Mucosa of rectum (tissue), 2 donors: ENCODE results near the gene SFMBT1.

Source experiments
- H3K27ac ChIP-seq, 2 donors: one replicate each; pipeline ENCODE4 v1.7.0; 2013; ENCODE audit warnings: inconsistent platforms in 2 of 2, low read depth in 2 of 2, low read length in 2 of 2
- H3K27me3 ChIP-seq, 2 donors: one replicate each; pipeline ENCODE4 v1.7.0; 2013; ENCODE audit warnings: low read length in 2 of 2; ENCODE audit not compliant: control insufficient read depth in 2 of 2, insufficient read depth in 2 of 2
- H3K36me3 ChIP-seq, 2 donors: one replicate each; pipeline ENCODE4 v1.7.0; 2013; ENCODE audit warnings: low read length in 2 of 2; ENCODE audit not compliant: control insufficient read depth in 2 of 2, insufficient read depth in 2 of 2
- H3K4me1 ChIP-seq, 2 donors: one replicate each; pipeline ENCODE4 v1.7.0; 2013; ENCODE audit warnings: low read length in 2 of 2, mild to moderate bottlenecking in 1 of 2; ENCODE audit not compliant: control insufficient read depth in 2 of 2, insufficient read depth in 2 of 2
- H3K4me3 ChIP-seq, 2 donors: one replicate each; pipeline ENCODE4 v1.7.0; 2013; ENCODE audit warnings: low read length in 2 of 2
- H3K9ac ChIP-seq, 2 donors: one replicate each; pipeline ENCODE4 v1.7.0; 2013; ENCODE audit warnings: low read length in 2 of 2, low read depth in 1 of 2, mild to moderate bottlenecking in 1 of 2
- H3K9me3 ChIP-seq, 2 donors: one replicate each; pipeline ENCODE4 v1.7.0; 2013; ENCODE audit warnings: low read length in 2 of 2; ENCODE audit not compliant: control insufficient read depth in 2 of 2
- donor health status: healthy.
- donor health status: Normal muscosa, but diverticular disease.

Gene SFMBT1

DNA sequence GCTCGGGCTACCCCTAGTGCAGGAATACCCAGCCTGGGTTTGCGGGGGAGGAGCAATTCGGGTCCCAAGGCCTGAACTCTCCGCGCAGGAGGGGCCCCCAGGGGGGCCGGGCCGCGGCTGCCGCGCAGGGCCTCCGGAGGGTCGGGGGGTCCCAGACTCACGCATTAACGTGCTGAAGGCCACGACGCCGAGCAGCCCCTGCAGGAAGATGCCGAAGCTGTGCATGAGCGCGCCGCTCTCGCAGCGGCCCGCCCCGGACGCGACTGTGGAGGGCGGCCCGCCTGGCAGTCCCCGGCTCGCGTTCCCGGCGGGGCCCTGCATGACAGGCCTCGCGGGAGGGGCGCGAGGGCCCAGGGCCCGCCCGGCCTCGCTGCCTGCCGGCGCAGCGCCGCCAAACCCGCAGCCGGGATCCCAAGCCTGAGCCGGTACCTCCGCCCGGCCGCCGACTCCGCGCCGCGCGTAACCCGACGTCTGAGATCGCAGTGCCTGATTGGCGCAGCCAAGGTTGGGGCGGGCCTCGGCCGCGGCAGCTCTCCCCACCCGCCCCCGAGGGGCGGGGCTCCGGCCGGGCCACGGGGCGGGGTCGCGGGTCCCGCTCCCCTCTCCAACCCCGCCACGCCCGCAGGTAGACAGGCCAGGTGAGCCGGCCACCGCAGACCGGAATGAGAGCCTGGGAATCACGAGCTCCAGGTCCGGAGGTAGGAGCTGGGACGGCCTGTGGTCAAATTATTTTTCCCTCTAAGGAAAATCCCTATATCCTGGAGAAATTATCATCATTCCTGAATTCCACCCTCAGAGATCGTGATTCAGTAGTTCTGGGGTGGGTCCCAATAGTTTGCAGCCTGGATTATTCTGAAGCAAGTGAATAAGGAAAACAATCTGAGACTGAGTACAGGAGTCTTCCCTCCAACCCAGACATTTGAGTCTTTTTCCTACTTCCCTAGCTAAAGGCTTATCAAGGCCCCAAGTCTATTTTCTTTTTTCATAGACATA is 148.4 kb downstream of the SFMBT1 start, which contains the start of gene STIMATE:
Gene STIMATE, minus strand, starts transcription at position 419 of the 993 bp plus-strand sequence. Its CDS starts 98 bp downstream, at position 321.
- H3K27me3 ChIP-seq, result no peaks in the 10 kb centered on the region
- H3K4me1 ChIP-seq, result peaks cover 9 to 15% of the 10 kb centered on the region in 2 donors
- peak within 1 kb of the TSS; percentile 26 to 59 for H3K27ac ChIP-seq
- peak within 1 kb of the TSS; percentile 76 to 89 for H3K4me3 ChIP-seq
- H3K36me3 ChIP-seq, result peaks cover 3% of the 10 kb centered on the region in 2 donors
- H3K9me3 ChIP-seq, result no peaks in the 10 kb centered on the region
- H3K9ac ChIP-seq, result peak within 1 kb of the TSS; percentile 50 to 66

DNA sequence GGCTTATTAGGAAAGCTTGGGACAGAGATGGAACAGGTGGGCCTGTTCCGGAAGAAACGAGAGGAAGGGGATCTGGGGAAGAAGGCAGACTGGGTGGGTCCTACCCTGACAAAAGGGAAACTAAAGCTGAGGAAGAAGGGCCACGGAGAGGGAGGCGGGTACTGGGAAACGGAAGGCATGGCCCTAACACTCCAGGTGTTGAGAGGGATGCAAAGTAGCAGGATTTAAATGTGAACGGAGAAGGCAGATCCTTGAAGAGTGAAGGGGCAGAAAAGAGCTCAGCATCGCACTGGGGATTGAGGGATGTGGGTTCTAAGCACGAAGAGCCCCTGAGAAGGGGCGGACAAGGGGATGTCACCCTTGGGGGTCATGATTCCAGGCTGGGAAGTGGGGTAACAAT is 149.3 kb downstream of the SFMBT1 start:
- Histone ChIP-seq H3K9ac (peak overlapping the region; percentile 50 to 66), H3K4me1 (peaks cover 9 to 15% of the 10 kb centered on the region in 2 donors), H3K9me3 (no peaks in the 10 kb centered on the region), H3K27me3 (no peaks in the 10 kb centered on the region), H3K36me3 (peaks cover 0 to 2% of the 10 kb centered on the region in 2 donors), H3K27ac (no peak overlapping the region), H3K4me3 (peak overlapping the region; percentile 76 to 89)

DNA sequence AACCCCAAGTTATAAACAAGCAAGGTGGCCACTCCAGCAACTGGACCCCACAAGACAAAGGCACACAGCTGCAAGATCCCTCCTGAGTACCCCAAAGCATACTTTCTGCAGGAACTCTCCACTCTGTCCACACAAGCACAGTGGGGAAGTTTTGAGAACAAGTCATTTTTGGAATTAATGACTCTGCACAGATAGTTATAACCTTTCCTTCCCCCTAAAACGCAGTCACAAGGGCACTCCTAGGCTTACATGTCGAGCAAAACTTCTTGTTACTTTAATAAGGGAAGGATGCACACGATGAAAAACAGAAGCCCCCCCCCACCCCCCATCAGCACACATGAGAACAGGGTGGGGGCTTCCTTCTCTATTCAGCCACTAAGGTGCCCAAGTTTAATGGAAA is 149.7 kb downstream of the SFMBT1 start:
- Histone ChIP-seq H3K36me3 (no peaks in the 10 kb centered on the region), H3K4me3 (peak overlapping the region in 1 of 2 donors; percentile 89), H3K4me1 (peaks cover 9 to 15% of the 10 kb centered on the region in 2 donors), H3K9me3 (no peaks in the 10 kb centered on the region), H3K9ac (peak overlapping the region in 1 of 2 donors; percentile 66), H3K27me3 (no peaks in the 10 kb centered on the region), H3K27ac (no peak overlapping the region)

DNA sequence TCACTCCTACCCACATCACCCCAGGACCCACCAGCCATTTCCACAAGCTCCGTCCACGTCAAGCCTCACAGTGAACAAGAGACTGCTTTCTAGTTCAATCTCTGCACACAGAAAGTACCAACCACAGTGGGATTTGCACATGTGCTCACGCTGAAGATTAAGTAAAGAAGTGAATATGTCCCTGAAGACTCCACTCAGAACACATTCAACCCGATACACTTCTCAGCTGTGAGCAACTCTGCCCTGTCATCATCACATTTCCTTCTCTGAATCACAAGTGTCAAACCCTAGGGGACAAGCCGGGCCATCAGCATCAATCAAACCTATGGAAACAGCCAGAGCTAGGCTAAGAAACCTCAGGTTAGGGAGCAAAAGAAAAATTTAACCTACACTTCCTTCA is 150.5 kb downstream of the SFMBT1 start:
- Histone ChIP-seq H3K9me3 (no peaks in the 10 kb centered on the region), H3K36me3 (no peaks in the 10 kb centered on the region), H3K27ac (no peak overlapping the region), H3K4me3 (no peak overlapping the region), H3K4me1 (peaks cover 9 to 15% of the 10 kb centered on the region in 2 donors), H3K27me3 (no peaks in the 10 kb centered on the region), H3K9ac (no peak overlapping the region)

DNA sequence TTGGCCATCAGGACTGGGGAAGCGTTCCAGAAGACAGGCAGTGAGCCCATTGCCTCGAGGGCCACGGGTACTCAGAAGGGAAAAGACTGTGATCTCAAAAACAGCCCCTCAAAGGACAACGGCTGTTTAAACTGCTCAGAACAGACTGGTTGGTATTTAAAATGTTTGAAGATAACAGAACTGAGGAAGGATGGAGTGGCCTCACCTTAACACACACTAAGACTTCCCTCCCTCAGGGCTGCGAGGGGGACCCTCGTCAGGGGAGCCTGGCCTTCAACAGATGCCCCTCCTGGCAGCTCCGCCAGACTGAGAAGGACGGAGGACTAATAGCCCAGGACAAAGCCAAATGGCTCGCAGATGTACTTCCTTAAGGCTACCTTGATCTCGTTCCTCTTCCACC is 151.1 kb downstream of the SFMBT1 start:
- no peak overlapping the region for H3K9ac ChIP-seq
- no peaks in the 10 kb centered on the region for H3K9me3 ChIP-seq
- H3K4me3 ChIP-seq, result no peak overlapping the region
- H3K4me1 ChIP-seq, result peaks cover 9 to 15% of the 10 kb centered on the region in 2 donors
- no peak overlapping the region for H3K27ac ChIP-seq
- no peaks in the 10 kb centered on the region for H3K27me3 ChIP-seq
- H3K36me3 ChIP-seq, result no peaks in the 10 kb centered on the region

DNA sequence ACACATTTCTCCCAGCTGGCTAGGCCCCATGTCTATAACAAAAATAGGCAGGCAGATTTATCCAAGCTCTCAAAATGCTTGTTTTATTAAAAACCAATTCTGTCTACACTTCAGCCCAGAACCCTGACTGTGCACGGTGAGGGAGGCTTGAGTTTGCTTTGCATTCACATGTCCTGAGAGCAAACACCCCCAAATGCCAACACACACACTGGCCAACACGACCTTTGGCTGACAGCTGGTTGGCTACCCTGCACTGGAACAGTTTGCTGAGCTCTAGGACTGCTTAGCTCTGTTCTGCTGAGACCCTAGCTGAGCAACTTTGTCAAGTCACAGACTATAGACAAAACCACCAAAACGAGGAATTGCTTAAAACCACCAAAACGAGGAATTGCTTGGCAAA is 152.2 kb downstream of the SFMBT1 start:
- Histone ChIP-seq H3K4me1 (peaks cover 9 to 15% of the 10 kb centered on the region in 2 donors), H3K9me3 (no peaks in the 10 kb centered on the region), H3K27ac (no peak overlapping the region), H3K4me3 (no peak overlapping the region), H3K27me3 (no peaks in the 10 kb centered on the region), H3K36me3 (no peaks in the 10 kb centered on the region), H3K9ac (no peak overlapping the region)

DNA sequence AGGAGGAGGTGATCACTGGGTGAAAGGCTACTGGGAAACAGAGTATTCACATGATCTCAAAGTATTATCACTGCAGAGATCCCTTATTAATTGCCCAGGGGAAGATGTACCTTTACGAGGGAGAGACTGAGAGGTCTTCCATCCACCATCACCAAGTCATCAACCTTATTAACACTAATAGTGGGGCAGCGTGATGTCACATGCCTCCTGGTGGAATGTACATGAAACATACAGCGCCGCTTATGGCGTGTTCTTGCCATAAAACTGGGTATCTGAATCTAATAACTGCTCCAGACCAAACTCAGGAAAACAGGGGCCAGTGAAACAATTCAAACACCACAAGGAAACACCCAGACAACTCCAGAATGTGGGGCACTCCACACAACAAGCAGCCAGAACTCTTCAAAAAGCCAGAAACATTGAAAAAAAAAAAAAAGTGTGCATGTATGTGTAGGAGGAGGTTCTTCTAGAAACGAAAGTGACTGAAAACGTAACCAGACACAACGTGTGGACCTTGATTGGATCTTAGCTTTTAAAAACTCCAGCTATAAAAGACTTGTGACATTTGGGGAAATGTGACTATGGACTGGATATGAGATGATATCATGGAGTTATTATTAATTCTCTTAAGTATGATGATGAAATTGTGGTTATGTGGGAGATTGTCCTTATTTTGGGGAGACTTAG is 153.1 kb downstream of the SFMBT1 start:
- Histone ChIP-seq H3K36me3 (no peaks in the 10 kb centered on the region), H3K27me3 (no peaks in the 10 kb centered on the region), H3K9me3 (no peaks in the 10 kb centered on the region), H3K9ac (peak overlapping the region in 1 of 2 donors; percentile 10), H3K4me3 (peak overlapping the region in 1 of 2 donors; percentile 54), H3K4me1 (peaks cover 9 to 11% of the 10 kb centered on the region in 2 donors), H3K27ac (peak overlapping the region in 1 of 2 donors; percentile 19)

DNA sequence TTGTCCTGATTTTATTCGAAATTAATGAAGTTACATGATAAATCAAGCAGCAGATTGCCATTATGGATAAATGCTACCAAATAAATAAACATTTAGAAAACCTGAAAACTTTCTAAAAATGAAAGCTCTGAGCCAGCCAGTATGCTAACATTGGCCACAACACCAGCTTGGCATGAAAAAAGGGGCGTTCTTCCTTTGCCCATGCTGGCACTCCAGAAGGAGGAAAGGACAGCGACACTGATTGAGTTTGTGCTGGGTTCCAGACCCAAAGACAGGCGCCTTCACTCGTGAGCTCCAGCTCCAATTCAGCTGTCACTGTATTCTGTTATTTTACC is 153.6 kb downstream of the SFMBT1 start:
- Histone ChIP-seq H3K36me3 (no peaks in the 10 kb centered on the region), H3K4me3 (no peak overlapping the region), H3K9ac (no peak overlapping the region), H3K4me1 (peaks cover 9 to 10% of the 10 kb centered on the region in 2 donors), H3K9me3 (no peaks in the 10 kb centered on the region), H3K27me3 (no peaks in the 10 kb centered on the region), H3K27ac (no peak overlapping the region)

DNA sequence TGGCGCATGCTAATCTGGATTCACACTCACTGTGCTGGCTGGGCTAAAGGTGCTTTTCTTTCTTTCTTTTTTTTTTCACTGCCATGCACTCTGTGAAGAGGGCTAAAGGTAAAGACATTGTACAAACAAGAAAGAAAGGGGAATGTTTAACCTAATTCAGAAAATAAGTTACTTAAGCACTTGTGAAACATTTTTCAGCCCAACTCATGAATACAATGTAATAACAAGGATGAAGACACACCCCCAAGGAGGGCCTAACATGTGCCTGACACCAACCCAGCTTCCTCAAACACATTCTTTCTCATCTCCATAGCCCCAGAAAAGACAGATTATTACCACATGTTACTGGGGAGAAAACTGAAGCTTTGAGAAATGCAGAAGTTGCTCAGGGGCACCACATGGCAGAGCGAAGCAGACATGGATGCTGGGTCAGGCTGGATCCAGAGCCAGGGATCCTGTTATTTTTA is 154.2 kb downstream of the SFMBT1 start:
- no peaks in the 10 kb centered on the region for H3K27me3 ChIP-seq
- H3K9ac ChIP-seq, result no peak overlapping the region
- no peaks in the 10 kb centered on the region for H3K9me3 ChIP-seq
- no peaks in the 10 kb centered on the region for H3K36me3 ChIP-seq
- no peak overlapping the region for H3K4me3 ChIP-seq
- H3K27ac ChIP-seq, result no peak overlapping the region
- H3K4me1 ChIP-seq, result peaks cover 4 to 6% of the 10 kb centered on the region in 2 donors

DNA sequence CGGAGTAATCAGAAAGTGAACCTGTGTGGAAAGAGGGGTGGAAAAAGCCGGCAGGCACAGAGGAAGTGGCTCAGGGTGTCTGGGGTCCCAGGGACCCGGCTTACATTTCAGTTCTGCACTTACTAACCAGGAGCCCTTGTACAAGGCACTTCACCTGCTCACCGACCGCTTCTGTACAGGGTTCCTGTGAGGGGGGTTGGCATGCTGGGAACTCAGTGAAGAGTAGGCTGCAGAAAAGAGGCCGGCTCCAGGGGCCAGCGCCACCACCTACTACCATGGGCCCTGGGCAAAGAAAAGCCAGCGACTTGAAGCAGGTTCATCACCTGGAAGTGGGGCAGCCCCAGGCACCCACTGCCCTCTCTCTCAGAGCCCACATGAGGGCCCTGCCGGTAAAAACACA is 154.7 kb downstream of the SFMBT1 start:
- Histone ChIP-seq H3K9me3 (no peaks in the 10 kb centered on the region), H3K4me3 (no peak overlapping the region), H3K36me3 (no peaks in the 10 kb centered on the region), H3K4me1 (peaks cover 0 to 4% of the 10 kb centered on the region in 2 donors), H3K9ac (no peak overlapping the region), H3K27me3 (no peaks in the 10 kb centered on the region), H3K27ac (no peak overlapping the region)
